ENCODE measurements around the gene SLC8A3. TPM values are rescaled to one million over a fixed set of nuclear protein-coding genes. Genes with fewer than 3 reads are reported as not detected.

Gene SLC8A3
- total RNA-seq, 1 donor from 2014 or later = 0.43 TPM

DNA sequence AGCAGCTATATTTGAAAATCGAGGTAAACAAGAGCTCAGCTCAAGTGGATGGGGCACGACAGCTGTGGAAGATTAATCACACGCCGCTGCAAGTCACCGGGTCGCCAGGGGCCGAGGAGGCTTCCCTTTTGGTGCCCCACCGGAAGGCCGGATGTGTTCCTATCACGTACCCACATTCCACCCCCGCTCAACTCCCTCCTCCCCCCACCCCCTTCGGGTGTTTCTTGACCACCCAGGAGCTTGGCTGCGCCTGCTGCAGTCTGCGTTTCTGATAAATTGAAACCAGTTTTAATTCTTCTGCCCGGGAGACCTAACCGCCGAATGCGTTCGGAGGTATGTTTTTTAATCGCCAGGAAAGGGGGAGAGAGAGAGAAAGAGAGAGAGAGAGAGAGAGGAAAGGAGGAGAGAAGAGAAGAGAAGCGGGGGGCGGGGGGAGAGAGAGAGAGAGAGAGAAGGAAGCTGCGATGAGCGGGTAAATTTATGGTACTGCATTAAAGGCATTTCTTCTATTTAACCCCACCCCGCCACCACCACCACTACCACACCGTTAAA is 1.8 kb downstream of the SLC8A3 start:
- Mint-ChIP-seq H3K27ac (peak overlapping the region; percentile 34), H3K9me3 (ENCODE audit: low read depth) (no peaks in the 10 kb centered on the region), H3K36me3 (ENCODE audit: insufficient read depth) (no peaks in the 10 kb centered on the region), H3K27me3 (peaks cover 53% of the 10 kb centered on the region), H3K4me1 (ENCODE audit: low read depth) (peaks cover 12% of the 10 kb centered on the region), H3K4me3 (ENCODE audit: low read depth) (peak overlapping the region; percentile 75)
- TF ChIP-seq, protein P1, sequence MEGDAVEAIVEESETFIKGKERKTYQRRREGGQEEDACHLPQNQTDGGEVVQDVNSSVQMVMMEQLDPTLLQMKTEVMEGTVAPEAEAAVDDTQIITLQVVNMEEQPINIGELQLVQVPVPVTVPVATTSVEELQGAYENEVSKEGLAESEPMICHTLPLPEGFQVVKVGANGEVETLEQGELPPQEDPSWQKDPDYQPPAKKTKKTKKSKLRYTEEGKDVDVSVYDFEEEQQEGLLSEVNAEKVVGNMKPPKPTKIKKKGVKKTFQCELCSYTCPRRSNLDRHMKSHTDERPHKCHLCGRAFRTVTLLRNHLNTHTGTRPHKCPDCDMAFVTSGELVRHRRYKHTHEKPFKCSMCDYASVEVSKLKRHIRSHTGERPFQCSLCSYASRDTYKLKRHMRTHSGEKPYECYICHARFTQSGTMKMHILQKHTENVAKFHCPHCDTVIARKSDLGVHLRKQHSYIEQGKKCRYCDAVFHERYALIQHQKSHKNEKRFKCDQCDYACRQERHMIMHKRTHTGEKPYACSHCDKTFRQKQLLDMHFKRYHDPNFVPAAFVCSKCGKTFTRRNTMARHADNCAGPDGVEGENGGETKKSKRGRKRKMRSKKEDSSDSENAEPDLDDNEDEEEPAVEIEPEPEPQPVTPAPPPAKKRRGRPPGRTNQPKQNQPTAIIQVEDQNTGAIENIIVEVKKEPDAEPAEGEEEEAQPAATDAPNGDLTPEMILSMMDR (IDR thresholded peaks at IDR 0.05; ENCODE audit: unreplicated experiment) = no peak
- peak; percentile 15 for DNase-seq (ENCODE audit: low spot score, unreplicated experiment)

DNA sequence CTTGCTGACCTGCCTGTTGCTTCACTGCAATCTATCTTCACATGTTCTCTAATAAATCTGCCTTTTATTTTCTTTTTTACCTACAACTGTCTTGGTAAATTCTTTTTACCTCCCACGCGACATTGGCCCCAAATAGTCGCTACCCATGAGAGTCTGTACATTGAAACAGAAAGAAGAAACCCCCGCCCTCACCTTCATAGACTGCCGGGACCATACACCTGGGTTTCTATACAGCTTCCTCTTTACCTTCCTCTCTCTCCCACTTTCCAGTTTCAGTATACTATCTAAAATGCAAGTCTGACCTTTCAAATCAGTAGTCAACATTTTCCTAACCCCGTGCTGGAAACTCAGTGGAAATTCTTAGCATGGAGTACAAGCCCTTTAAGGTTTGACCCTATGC is 4.8 kb downstream of the SLC8A3 start:
- Mint-ChIP-seq H3K36me3 (ENCODE audit: insufficient read depth) (no peaks in the 10 kb centered on the region), H3K4me3 (ENCODE audit: low read depth) (no peak overlapping the region), H3K9me3 (ENCODE audit: low read depth) (no peaks in the 10 kb centered on the region), H3K27me3 (peaks cover 26% of the 10 kb centered on the region), H3K4me1 (ENCODE audit: low read depth) (peaks cover 10% of the 10 kb centered on the region), H3K27ac (no peak overlapping the region)
- TF ChIP-seq, protein P1 (IDR thresholded peaks at IDR 0.05; ENCODE audit: unreplicated experiment) = no peak
- no peak for DNase-seq (ENCODE audit: low spot score, unreplicated experiment)

DNA sequence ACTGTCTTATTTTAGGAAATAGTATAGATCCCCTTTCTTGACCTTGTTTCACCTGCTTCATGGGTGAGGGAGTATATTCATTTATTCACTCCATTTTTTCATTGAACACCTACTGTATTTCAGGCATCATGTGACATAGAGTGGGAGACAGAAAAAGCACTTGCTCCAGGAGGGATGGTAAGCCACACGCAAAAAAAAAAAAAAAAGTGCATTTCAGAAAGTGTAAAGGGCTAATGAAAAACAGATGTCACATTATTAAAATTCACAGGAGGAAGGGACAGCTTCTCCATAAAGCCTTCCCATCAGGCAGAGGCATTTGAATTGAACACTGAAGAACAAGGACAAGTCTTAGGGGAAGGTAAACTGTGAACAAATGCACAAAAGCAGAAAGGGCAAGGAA is 7.5 kb downstream of the SLC8A3 start:
- H3K36me3 Mint-ChIP-seq (ENCODE audit: insufficient read depth) = no peaks in the 10 kb centered on the region
- H3K27me3 Mint-ChIP-seq = peaks cover 13% of the 10 kb centered on the region
- no peak overlapping the region for H3K4me3 Mint-ChIP-seq (ENCODE audit: low read depth)
- TF ChIP-seq, protein P1 (IDR thresholded peaks at IDR 0.05; ENCODE audit: unreplicated experiment) = no peak
- H3K9me3 Mint-ChIP-seq (ENCODE audit: low read depth) = no peaks in the 10 kb centered on the region
- no peak overlapping the region for H3K27ac Mint-ChIP-seq
- H3K4me1 Mint-ChIP-seq (ENCODE audit: low read depth) = no peaks in the 10 kb centered on the region
- DNase-seq (ENCODE audit: low spot score, unreplicated experiment) = no peak

DNA sequence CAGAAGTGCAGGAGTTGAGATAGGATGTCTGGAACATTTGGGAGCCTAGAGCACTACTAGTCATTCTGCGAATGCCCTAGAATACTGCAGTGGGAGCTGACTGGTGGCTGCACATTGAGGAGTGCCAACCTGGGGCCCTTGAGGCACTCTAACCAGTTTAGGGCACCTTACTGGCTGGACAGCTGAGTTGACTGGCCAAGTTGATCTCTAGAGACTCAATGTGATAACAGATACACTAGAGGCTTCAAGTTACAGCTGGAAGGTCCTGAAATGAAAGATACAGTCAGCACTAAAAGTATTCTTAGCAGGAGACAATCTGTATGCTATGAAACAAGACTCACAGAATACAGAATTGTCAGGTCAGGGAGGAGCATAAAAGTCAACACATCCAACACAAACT is 8.0 kb downstream of the SLC8A3 start:
- Mint-ChIP-seq H3K27me3 (peaks cover 10% of the 10 kb centered on the region), H3K9me3 (ENCODE audit: low read depth) (no peaks in the 10 kb centered on the region), H3K4me1 (ENCODE audit: low read depth) (no peaks in the 10 kb centered on the region), H3K36me3 (ENCODE audit: insufficient read depth) (no peaks in the 10 kb centered on the region), H3K27ac (no peak overlapping the region), H3K4me3 (ENCODE audit: low read depth) (no peak overlapping the region)
- TF ChIP-seq, protein P1 (IDR thresholded peaks at IDR 0.05; ENCODE audit: unreplicated experiment) = no peak
- DNase-seq (ENCODE audit: low spot score, unreplicated experiment) = no peak

DNA sequence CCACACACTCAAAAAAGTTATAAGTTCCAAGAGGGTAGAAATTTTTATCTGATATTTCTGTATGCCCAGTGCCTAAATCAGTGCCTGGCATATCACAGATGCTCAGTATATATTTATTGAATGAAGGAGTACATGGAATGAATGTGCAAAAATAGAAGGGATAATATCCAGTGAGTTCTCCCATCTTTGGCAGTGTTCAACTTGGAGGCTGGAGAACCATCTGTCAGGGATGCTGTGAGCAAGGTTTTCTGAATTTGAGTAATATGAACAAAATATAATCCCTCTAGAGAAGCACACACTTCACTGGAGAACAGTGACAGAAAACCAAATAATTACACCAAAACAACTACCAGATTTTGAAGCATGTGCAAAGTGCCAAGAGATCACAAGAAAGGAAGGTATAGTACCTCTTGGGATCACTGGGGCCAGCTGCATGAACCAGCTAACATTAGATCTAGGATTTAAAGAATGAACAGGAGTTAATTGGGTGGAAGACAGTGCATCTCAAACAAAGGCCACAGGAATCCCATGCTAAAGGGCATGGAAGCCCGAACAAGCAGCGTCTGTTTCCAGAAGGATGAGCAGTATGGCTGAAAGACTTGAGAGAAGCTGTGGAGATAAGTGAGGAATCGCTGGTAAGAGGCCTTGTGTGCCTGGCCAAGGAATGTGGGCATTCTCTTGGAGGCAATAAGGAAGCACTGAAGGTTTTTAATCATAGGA is 11.5 kb downstream of the SLC8A3 start:
- Mint-ChIP-seq H3K4me3 (ENCODE audit: low read depth) (no peak overlapping the region), H3K36me3 (ENCODE audit: insufficient read depth) (no peaks in the 10 kb centered on the region), H3K27me3 (peaks cover 15% of the 10 kb centered on the region), H3K4me1 (ENCODE audit: low read depth) (no peaks in the 10 kb centered on the region), H3K27ac (no peak overlapping the region), H3K9me3 (ENCODE audit: low read depth) (no peaks in the 10 kb centered on the region)
- TF ChIP-seq, protein P1 (IDR thresholded peaks at IDR 0.05; ENCODE audit: unreplicated experiment) = no peak
- no peak for DNase-seq (ENCODE audit: low spot score, unreplicated experiment)
